HUES64 (cell line): ENCODE data around the gene ANKH.
"Not testable (repeated sequence)": the region's sequence is repeated elsewhere in the genome, so short reads cannot be mapped to it uniquely, and the experiment has no call there.

Source experiments
- H3K27ac ChIP-seq: 2 replicates; pipeline ENCODE4 v1.7.0; 2013; ENCODE audit warnings: low read depth, low read length, inconsistent platforms
- H3K27me3 ChIP-seq: 2 replicates; pipeline ENCODE4 v1.6.1; 2013; ENCODE audit warnings: mild to moderate bottlenecking, low read length; ENCODE audit not compliant: insufficient read depth
- H3K36me3 ChIP-seq: 2 replicates; pipeline ENCODE4 v1.6.1; 2013; ENCODE audit warnings: mild to moderate bottlenecking, low read length; ENCODE audit not compliant: insufficient read depth
- H3K4me1 ChIP-seq: 2 replicates; pipeline ENCODE4 v1.6.1; 2013; ENCODE audit warnings: mild to moderate bottlenecking, low read length, moderate library complexity; ENCODE audit not compliant: insufficient read depth
- H3K4me3 ChIP-seq: 2 replicates; pipeline ENCODE4 v1.5.1; 2013; ENCODE audit warnings: mild to moderate bottlenecking, low read length, moderate library complexity
- H3K9ac ChIP-seq: 2 replicates; pipeline ENCODE4 v1.6.1; 2013; ENCODE audit warnings: mild to moderate bottlenecking, low read depth, low read length
- H3K9me3 ChIP-seq: 2 replicates; pipeline ENCODE4 v1.6.1; 2013; ENCODE audit warnings: low read depth, low read length; ENCODE audit not compliant: insufficient read depth
- WGBS: fragments of 150-250, 120-280 bp; methylation state at CpG from one replicate; pipeline ENCODE4 v1.1.7; 2013; ENCODE audit warnings: missing lambda C conversion rate; 5-methylcytosine and 5-hydroxymethylcytosine counted together

The ANKH gene

GRCh38 chr5:14840624-14841023 lies 31.0 kb downstream of the ANKH start:
- Histone ChIP-seq H3K27ac (no peak overlapping the region), H3K36me3 (no peaks in the 10 kb centered on the region), H3K9ac (no peak overlapping the region), H3K4me1 (no peaks in the 10 kb centered on the region), H3K27me3 (no peaks in the 10 kb centered on the region), H3K9me3 (no peaks in the 10 kb centered on the region), H3K4me3 (no peak overlapping the region)
- WGBS: 96% methylated on average over 3 of the region's 3 CpGs

GRCh38 chr5:14838396-14839319 lies 32.9 kb downstream of the ANKH start:
- WGBS: 93% methylated on average over 12 of the region's 15 CpGs
- Histone ChIP-seq H3K27ac (no peak overlapping the region), H3K36me3 (no peaks in the 10 kb centered on the region), H3K9ac (no peak overlapping the region), H3K4me1 (no peaks in the 10 kb centered on the region), H3K27me3 (no peaks in the 10 kb centered on the region), H3K9me3 (no peaks in the 10 kb centered on the region), H3K4me3 (no peak overlapping the region)

GRCh38 chr5:14837423-14838122 lies 34.0 kb downstream of the ANKH start:
- not testable (repeated sequence) for H3K36me3 ChIP-seq, H3K4me3 ChIP-seq, H3K9me3 ChIP-seq, H3K27ac ChIP-seq, H3K9ac ChIP-seq, H3K4me1 ChIP-seq, H3K27me3 ChIP-seq
- WGBS: 99% methylated on average over 4 of the region's 7 CpGs

DNA sequence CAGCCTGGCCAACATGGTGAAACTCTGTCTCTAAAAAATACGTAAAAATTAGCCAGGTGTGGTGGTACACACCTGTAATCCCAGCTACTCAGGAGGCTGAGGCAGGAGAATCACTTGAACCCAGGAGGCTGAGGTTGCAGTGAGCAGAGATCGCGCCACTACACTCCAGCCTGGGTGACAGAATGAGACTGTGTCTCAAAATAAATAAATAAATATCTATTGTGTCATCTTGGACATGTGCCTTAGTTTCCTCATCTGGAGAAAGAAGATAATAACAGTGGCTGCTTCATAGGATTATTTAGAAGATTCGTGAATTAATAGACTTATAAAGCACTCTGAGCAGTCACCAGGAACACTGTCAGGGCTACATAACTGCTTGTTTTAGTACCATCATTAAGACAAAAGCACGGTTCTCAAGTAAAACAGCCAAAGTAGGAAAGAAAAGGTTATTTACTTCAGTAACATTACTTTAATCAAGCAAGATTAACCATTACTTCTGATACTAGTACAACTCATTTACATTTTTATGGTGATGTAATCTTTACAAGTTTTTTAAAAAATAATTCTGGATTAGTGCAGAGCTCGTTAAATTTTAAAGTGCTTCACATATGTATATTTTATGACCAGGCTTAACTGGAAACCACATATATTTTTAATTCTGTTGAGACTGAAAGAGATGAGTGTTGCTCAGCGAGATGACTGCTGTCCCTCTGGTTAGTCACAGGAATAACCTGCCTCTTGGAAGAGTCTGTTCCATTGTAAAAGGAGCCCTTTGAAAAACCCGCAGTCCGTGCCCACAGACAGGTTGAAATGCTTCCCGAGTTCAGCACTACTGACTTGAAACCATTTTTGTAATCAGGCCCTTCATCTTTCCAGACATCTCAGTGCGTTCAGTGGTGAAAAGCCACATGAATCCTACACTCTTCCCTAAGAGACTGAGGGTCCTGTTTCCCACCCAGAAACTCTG lies 36.7 kb downstream of the ANKH start:
- Histone ChIP-seq H3K27me3 (no peaks in the 10 kb centered on the region), H3K9me3 (no peaks in the 10 kb centered on the region), H3K9ac (no peak overlapping the region), H3K4me1 (no peaks in the 10 kb centered on the region), H3K36me3 (no peaks in the 10 kb centered on the region), H3K27ac (no peak overlapping the region), H3K4me3 (no peak overlapping the region)
- 93% methylated on average over 10 of the region's 11 CpGs for WGBS

- no peak overlapping the region for H3K4me3 ChIP-seq
- no peak overlapping the region for H3K27ac ChIP-seq
- H3K27me3 ChIP-seq: no peaks in the 10 kb centered on the region
- WGBS: 90% methylated on average over 2 of the region's 2 CpGs
- H3K4me1 ChIP-seq: no peaks in the 10 kb centered on the region
- H3K36me3 ChIP-seq: no peaks in the 10 kb centered on the region
- H3K9ac ChIP-seq: no peak overlapping the region
- no peaks in the 10 kb centered on the region for H3K9me3 ChIP-seq
Measured at GRCh38 chr5:14834062-14834461, 37.5 kb downstream of the ANKH start.

GRCh38 chr5:14831006-14831338 lies 40.6 kb downstream of the ANKH start:
- H3K9me3 ChIP-seq: no peaks in the 10 kb centered on the region
- no peak overlapping the region for H3K4me3 ChIP-seq
- no peak overlapping the region for H3K27ac ChIP-seq
- H3K4me1 ChIP-seq: no peaks in the 10 kb centered on the region
- WGBS: no CpG with 5 or more reads among the region's 2 CpGs
- no peaks in the 10 kb centered on the region for H3K36me3 ChIP-seq
- H3K9ac ChIP-seq: no peak overlapping the region
- no peaks in the 10 kb centered on the region for H3K27me3 ChIP-seq

DNA sequence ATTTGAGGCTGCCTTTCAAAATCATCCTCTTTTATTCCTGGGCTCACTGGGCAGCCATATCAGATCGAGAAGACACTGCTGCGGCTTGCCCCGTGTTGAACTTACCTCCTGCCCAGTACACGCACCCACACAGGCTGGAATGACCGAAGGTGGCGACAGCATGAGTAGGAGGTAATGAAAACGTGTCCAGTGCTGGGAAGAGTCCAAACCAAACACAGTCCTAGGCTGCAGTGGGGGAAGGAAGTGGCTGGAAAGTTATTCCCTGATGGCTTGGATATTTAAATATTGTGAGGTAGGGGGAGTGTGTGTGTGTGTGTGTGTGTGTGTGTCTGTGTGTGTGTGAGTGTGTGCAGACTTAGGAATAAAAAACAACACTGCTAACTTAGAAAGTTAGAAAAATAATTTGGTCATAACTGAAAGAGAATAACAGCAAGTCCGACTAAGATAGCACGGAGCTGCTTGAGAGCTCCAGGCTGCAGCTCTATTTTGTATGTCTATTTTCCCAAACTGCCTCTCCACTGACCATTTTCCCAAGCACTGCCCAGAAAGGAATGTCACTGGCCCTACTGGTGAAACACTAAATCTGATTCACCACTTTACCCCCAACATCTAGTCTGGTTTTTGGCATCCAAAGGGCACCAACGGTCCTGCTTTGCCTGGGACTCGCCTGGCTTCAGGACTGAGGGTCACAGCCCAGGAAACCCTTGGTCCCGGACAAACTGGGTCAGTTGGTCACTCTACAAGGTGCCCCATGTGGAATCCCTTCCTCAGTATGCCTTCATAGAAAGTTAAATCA lies 41.2 kb downstream of the ANKH start:
- Histone ChIP-seq H3K27me3 (no peaks in the 10 kb centered on the region), H3K9ac (no peak overlapping the region), H3K27ac (no peak overlapping the region), H3K36me3 (no peaks in the 10 kb centered on the region), H3K4me1 (no peaks in the 10 kb centered on the region), H3K9me3 (no peaks in the 10 kb centered on the region), H3K4me3 (no peak overlapping the region)
- WGBS: 90% methylated on average over 12 of the region's 12 CpGs

DNA sequence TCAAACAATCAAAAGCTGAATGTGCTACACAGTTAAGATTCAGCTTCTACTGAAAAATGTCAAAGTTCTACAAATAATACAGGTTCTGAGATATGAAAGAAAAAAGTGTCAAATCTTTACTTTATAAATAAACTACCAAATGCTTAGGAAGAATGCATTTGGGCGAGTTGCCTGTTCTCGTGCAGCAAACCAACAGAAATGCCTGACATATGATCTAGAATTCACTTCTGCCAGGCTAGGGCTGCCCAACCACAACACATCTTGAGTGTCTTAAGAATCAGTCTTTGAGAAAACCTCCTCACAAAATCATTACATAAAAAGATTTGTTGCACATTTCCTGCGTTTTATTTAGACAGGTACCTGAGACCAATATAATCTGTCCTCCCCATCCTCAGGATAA lies 42.2 kb downstream of the ANKH start:
- 97% methylated on average over 3 of the region's 3 CpGs for WGBS
- Histone ChIP-seq H3K4me3 (no peak overlapping the region), H3K27ac (no peak overlapping the region), H3K36me3 (no peaks in the 10 kb centered on the region), H3K4me1 (no peaks in the 10 kb centered on the region), H3K27me3 (no peaks in the 10 kb centered on the region), H3K9ac (no peak overlapping the region), H3K9me3 (no peaks in the 10 kb centered on the region)

DNA sequence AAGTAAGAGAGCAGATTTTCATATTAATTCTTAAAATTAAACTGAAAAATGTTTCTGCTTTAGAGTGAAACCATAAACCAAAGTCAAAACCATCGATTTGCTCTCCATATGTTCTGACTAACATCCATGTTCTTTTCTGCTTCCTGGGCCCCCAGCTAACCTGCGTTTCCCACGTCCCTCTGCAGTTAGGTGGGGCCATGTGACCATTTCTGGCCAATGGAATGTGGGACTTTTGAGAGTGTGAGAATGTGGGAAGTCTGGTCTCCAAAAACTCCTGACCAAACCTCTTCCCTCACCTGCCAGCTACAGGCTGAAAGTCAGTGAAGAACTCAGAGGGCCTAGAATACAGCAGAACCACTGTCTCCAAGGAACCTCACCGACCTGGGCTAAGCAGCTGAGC lies 44.9 kb downstream of the ANKH start:
- 91% methylated on average over 4 of the region's 4 CpGs for WGBS
- H3K4me1 ChIP-seq: no peaks in the 10 kb centered on the region

DNA sequence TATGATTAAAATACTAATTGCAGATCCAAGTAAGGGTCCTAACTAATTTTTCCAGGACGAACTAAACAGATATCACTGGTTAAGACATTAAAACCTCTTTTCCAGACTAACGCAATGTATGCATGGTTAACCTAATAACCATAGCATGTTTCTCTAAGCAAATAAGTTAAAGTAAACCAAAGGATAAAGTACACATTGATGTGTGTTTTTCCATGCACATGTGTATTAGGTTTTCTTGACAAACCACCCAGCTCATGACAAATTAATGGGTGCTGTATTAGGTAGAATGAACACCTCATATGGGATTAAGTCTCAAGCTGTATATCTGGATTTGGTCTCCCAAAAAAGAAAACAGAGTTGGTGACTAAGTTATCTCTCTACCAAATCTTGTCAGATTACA lies 45.6 kb downstream of the ANKH start:
- no peaks in the 10 kb centered on the region for H3K9me3 ChIP-seq
- no peaks in the 10 kb centered on the region for H3K27me3 ChIP-seq
- no peak overlapping the region for H3K9ac ChIP-seq
- H3K36me3 ChIP-seq: no peaks in the 10 kb centered on the region
- no peak overlapping the region for H3K27ac ChIP-seq
- no peaks in the 10 kb centered on the region for H3K4me1 ChIP-seq
- H3K4me3 ChIP-seq: no peak overlapping the region
- 95% methylated on average over 2 of the region's 2 CpGs for whole genome bisulfite sequencing

More for the DNA sequence above, 44.9 kb downstream of the ANKH start:
- Histone ChIP-seq H3K9ac (no peak overlapping the region), H3K4me3 (no peak overlapping the region), H3K27ac (no peak overlapping the region), H3K27me3 (no peaks in the 10 kb centered on the region), H3K9me3 (no peaks in the 10 kb centered on the region), H3K36me3 (no peaks in the 10 kb centered on the region)
